Liver (tissue), 3 donors: ENCODE measurements around the gene ARHGAP1.

Experiments used
- CTCF ChIP-seq: fragments of 150-350 bp; IDR thresholded peaks from 2 replicates; pipeline ENCODE4 v1.5.1; 2017; ENCODE audit warnings: improper control_type of control experiment, low read depth, low read length; ENCODE audit not compliant: missing input control
- EGR1 ChIP-seq, 2 donors: IDR thresholded peaks; 2 replicates each; pipeline ENCODE4 v1.6.1; 2016 to 2018; ENCODE audit warnings: antibody characterized with exemption in 2 of 2, low read depth in 2 of 2
- FOXA1 ChIP-seq: IDR thresholded peaks from 2 replicates; pipeline ENCODE4 v1.6.1; 2016; ENCODE audit warnings: antibody characterized with exemption
- GABPA ChIP-seq, 2 donors: IDR thresholded peaks in 1 of 2; conservative IDR thresholded peaks in 1 of 2; 2 replicates each; pipeline ENCODE4 v1.6.1; 2016; ENCODE audit warnings: antibody characterized with exemption in 2 of 2, mild to moderate bottlenecking in 1 of 2, moderate library complexity in 1 of 2
- HNF4A ChIP-seq, 2 donors: conservative IDR thresholded peaks; 2 replicates each; pipeline ENCODE4 v1.6.1; 2016; ENCODE audit warnings: antibody characterized with exemption in 2 of 2, mild to moderate bottlenecking in 2 of 2
- HNF4G ChIP-seq: IDR thresholded peaks from 2 replicates; pipeline ENCODE4 v1.6.1; 2016; ENCODE audit warnings: antibody characterized with exemption
- JUND ChIP-seq, 2 donors: IDR thresholded peaks; 2 replicates each; pipeline ENCODE4 v1.6.1; 2016; ENCODE audit warnings: antibody characterized with exemption in 2 of 2
- MAX ChIP-seq: IDR thresholded peaks from 2 replicates; pipeline ENCODE4 v1.6.1; 2016; ENCODE audit warnings: antibody characterized with exemption
- NR2F2 ChIP-seq: IDR thresholded peaks from 2 replicates; pipeline ENCODE4 v1.6.1; 2016; ENCODE audit warnings: antibody characterized with exemption
- RAD21 ChIP-seq, 2 donors: IDR thresholded peaks; 2 replicates each; pipeline ENCODE4 v1.6.1; 2016; ENCODE audit warnings: antibody characterized with exemption in 2 of 2, mild to moderate bottlenecking in 2 of 2
- REST ChIP-seq: IDR thresholded peaks from 2 replicates; pipeline ENCODE4 v1.6.1; 2016; ENCODE audit warnings: antibody characterized with exemption, mild to moderate bottlenecking
- SP1 ChIP-seq: IDR thresholded peaks from 2 replicates; pipeline ENCODE4 v1.6.1; 2018; ENCODE audit warnings: antibody characterized with exemption, mild to moderate bottlenecking
- TAF1 ChIP-seq: conservative IDR thresholded peaks from 2 replicates; pipeline ENCODE4 v1.6.1; 2016; ENCODE audit warnings: antibody characterized with exemption, mild to moderate bottlenecking
- ZBTB33 ChIP-seq: IDR thresholded peaks from 2 replicates; pipeline ENCODE4 v1.6.1; 2016; ENCODE audit warnings: antibody characterized with exemption
- donor health status: healthy.
- donor health status: healthy.

- TF ChIP-seq CTCF (no peak), ZBTB33 (no peak), EGR1 (IDR thresholded peaks at IDR 0.05; ENCODE audit: low read depth in 2 of 2) (no peak), RAD21 (IDR thresholded peaks at IDR 0.05) (no peak), JUND (IDR thresholded peaks at IDR 0.05) (no peak), NR2F2 (no peak), HNF4A (conservative IDR thresholded peaks at IDR 0.05) (no peak), SP1 (no peak), REST (no peak), TAF1 (no peak), HNF4G (no peak), GABPA (IDR thresholded peaks at IDR 0.05 in 1 of 2, conservative IDR thresholded peaks at IDR 0.05 in 1 of 2) (no peak), FOXA1 (no peak), MAX (no peak)
These were observed 20.9 kb upstream of the ARHGAP1 start for GRCh38 chr11:46721286-46721685.
